Astrocyte (in vitro differentiated cells and primary cell): ENCODE results near the gene KCNAB1. TPM values are rescaled to one million over a fixed set of nuclear protein-coding genes. Genes with fewer than 3 reads are reported as not detected.

Experiments used
- DNase-seq: peaks from one replicate; pipeline ENCODE4 v3.0.0-alpha.2; 2010; ENCODE audit warnings: low read depth
- FAIRE-seq: peaks from 2 replicates; lab custom pipeline; 2011; peaks lifted over from hg19 to GRCh38; lab: Jason Lieb, UNC
- H2AFZ ChIP-seq: 2 replicates; pipeline ENCODE4 v1.6.0; 2012; ENCODE audit warnings: low read depth, low read length, inconsistent platforms
- H3K27ac ChIP-seq: 2 replicates; pipeline ENCODE4 v1.5.1; 2011; ENCODE audit warnings: low read depth, low read length, inconsistent platforms
- H3K27me3 ChIP-seq: 2 replicates; pipeline ENCODE4 v1.6.0; 2011; ENCODE audit warnings: low read length, inconsistent platforms; ENCODE audit not compliant: insufficient read depth
- H3K36me3 ChIP-seq: 2 replicates; pipeline ENCODE4 v1.5.1; 2011; ENCODE audit warnings: low read length, inconsistent platforms; ENCODE audit not compliant: insufficient read depth
- H3K4me1 ChIP-seq: 2 replicates; pipeline ENCODE4 v1.5.1; 2011; ENCODE audit warnings: low read length, inconsistent platforms; ENCODE audit not compliant: insufficient read depth
- H3K4me2 ChIP-seq: 2 replicates; pipeline ENCODE4 v1.6.0; 2012; ENCODE audit warnings: low read length, inconsistent platforms
- H3K4me3 ChIP-seq: 2 replicates; pipeline ENCODE4 v1.5.1; 2011; ENCODE audit warnings: low read depth, mild to moderate bottlenecking, low read length, inconsistent platforms; ENCODE audit not compliant: insufficient read depth
- H3K79me2 ChIP-seq: 2 replicates; pipeline ENCODE4 v1.6.0; 2012; ENCODE audit warnings: mild to moderate bottlenecking, low read length, inconsistent platforms; ENCODE audit not compliant: insufficient read depth
- H3K9ac ChIP-seq: 2 replicates; pipeline ENCODE4 v1.6.0; 2012; ENCODE audit warnings: mild to moderate bottlenecking, low read length, inconsistent platforms
- H3K9me3 ChIP-seq: 2 replicates; pipeline ENCODE4 v1.5.1; 2012; ENCODE audit warnings: low read depth, mild to moderate bottlenecking, low read length, inconsistent platforms; ENCODE audit not compliant: insufficient read depth
- H4K20me1 ChIP-seq: 2 replicates; pipeline ENCODE4 v1.6.0; 2012; ENCODE audit warnings: low read length, inconsistent platforms; ENCODE audit not compliant: insufficient read depth
- H3K27ac Mint-ChIP-seq: one replicate; pipeline ENCODE4 v1.8.0; 2021; ENCODE audit warnings: mild to moderate bottlenecking, mixed read lengths; ENCODE audit not compliant: unreplicated experiment
- H3K27me3 Mint-ChIP-seq: one replicate; pipeline ENCODE4 v1.8.0; 2021; ENCODE audit warnings: low read depth, mixed read lengths; ENCODE audit not compliant: unreplicated experiment
- H3K36me3 Mint-ChIP-seq: one replicate; pipeline ENCODE4 v1.8.0; 2021; ENCODE audit warnings: low read depth, mixed read lengths; ENCODE audit not compliant: unreplicated experiment
- H3K4me1 Mint-ChIP-seq: one replicate; pipeline ENCODE4 v1.8.0; 2021; ENCODE audit warnings: low read depth, mixed read lengths; ENCODE audit not compliant: unreplicated experiment
- H3K4me3 Mint-ChIP-seq: one replicate; pipeline ENCODE4 v1.8.0; 2021; ENCODE audit warnings: mild to moderate bottlenecking, moderate library complexity, mixed read lengths; ENCODE audit not compliant: unreplicated experiment
- H3K9me3 Mint-ChIP-seq: one replicate; pipeline ENCODE4 v1.8.0; 2021; ENCODE audit warnings: mild to moderate bottlenecking, mixed read lengths; ENCODE audit not compliant: unreplicated experiment
- EZH2 ChIP-seq: IDR thresholded peaks from 2 replicates; pipeline ENCODE4 v1.6.1; 2012; ENCODE audit warnings: mild to moderate bottlenecking, low read length, inconsistent platforms; ENCODE audit not compliant: insufficient read depth
- total RNA-seq: library from RNA; stranded (reverse); gene quantifications from 2 replicates; pipeline ENCODE4 v1.2.1, GENCODE V29; 2021
- TF ChIP-seq, protein P1 (sequence below): IDR thresholded peaks from 2 replicates; pipeline ENCODE4 v1.5.1; 2011; ENCODE audit warnings: low read depth, mild to moderate bottlenecking, inconsistent platforms, low read length, moderate library complexity; ENCODE audit not compliant: insufficient read depth

Gene KCNAB1
- total RNA-seq, 1 donor from 2014 or later, result 0.30 TPM

GRCh38 chr3:156516284-156516683 lies 395.9 kb downstream of the KCNAB1 start:
- no peak overlapping the region for H3K9ac ChIP-seq
- no peak overlapping the region for H3K27ac ChIP-seq
- no peak for TF ChIP-seq EZH2
- TF ChIP-seq, protein P1, sequence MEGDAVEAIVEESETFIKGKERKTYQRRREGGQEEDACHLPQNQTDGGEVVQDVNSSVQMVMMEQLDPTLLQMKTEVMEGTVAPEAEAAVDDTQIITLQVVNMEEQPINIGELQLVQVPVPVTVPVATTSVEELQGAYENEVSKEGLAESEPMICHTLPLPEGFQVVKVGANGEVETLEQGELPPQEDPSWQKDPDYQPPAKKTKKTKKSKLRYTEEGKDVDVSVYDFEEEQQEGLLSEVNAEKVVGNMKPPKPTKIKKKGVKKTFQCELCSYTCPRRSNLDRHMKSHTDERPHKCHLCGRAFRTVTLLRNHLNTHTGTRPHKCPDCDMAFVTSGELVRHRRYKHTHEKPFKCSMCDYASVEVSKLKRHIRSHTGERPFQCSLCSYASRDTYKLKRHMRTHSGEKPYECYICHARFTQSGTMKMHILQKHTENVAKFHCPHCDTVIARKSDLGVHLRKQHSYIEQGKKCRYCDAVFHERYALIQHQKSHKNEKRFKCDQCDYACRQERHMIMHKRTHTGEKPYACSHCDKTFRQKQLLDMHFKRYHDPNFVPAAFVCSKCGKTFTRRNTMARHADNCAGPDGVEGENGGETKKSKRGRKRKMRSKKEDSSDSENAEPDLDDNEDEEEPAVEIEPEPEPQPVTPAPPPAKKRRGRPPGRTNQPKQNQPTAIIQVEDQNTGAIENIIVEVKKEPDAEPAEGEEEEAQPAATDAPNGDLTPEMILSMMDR, result no peak
- H3K4me1 Mint-ChIP-seq, result peaks cover 10% of the 10 kb centered on the region
- H4K20me1 ChIP-seq, result no peaks in the 10 kb centered on the region
- no peaks in the 10 kb centered on the region for H3K36me3 Mint-ChIP-seq
- H2AFZ ChIP-seq, result no peak overlapping the region
- H3K27me3 ChIP-seq, result no peaks in the 10 kb centered on the region
- DNase-seq (no peak), FAIRE-seq (no peak)
- no peaks in the 10 kb centered on the region for H3K27me3 Mint-ChIP-seq
- H3K79me2 ChIP-seq, result no peaks in the 10 kb centered on the region
- no peak overlapping the region for H3K4me2 ChIP-seq
- no peaks in the 10 kb centered on the region for H3K4me1 ChIP-seq
- no peak overlapping the region for H3K27ac Mint-ChIP-seq
- H3K9me3 ChIP-seq, result no peaks in the 10 kb centered on the region
- H3K4me3 Mint-ChIP-seq, result no peak overlapping the region
- H3K36me3 ChIP-seq, result no peaks in the 10 kb centered on the region
- no peak overlapping the region for H3K4me3 ChIP-seq
- H3K9me3 Mint-ChIP-seq, result no peaks in the 10 kb centered on the region

GRCh38 chr3:156516961-156517360 lies 396.6 kb downstream of the KCNAB1 start:
- H3K36me3 ChIP-seq, result no peaks in the 10 kb centered on the region
- H4K20me1 ChIP-seq, result no peaks in the 10 kb centered on the region
- TF ChIP-seq, protein P1, result no peak
- TF ChIP-seq EZH2, result no peak
- H2AFZ ChIP-seq, result no peak overlapping the region
- Mint-ChIP-seq H3K9me3 (no peaks in the 10 kb centered on the region), H3K4me1 (peaks cover 10% of the 10 kb centered on the region), H3K27me3 (no peaks in the 10 kb centered on the region), H3K27ac (no peak overlapping the region), H3K36me3 (no peaks in the 10 kb centered on the region), H3K4me3 (no peak overlapping the region)
- no peaks in the 10 kb centered on the region for H3K79me2 ChIP-seq
- no peak for DNase-seq
- H3K27ac ChIP-seq, result no peak overlapping the region
- no peak overlapping the region for H3K9ac ChIP-seq
- no peak for FAIRE-seq
- H3K27me3 ChIP-seq, result no peaks in the 10 kb centered on the region
- no peaks in the 10 kb centered on the region for H3K9me3 ChIP-seq
- no peak overlapping the region for H3K4me2 ChIP-seq
- no peaks in the 10 kb centered on the region for H3K4me1 ChIP-seq
- H3K4me3 ChIP-seq, result no peak overlapping the region

DNA sequence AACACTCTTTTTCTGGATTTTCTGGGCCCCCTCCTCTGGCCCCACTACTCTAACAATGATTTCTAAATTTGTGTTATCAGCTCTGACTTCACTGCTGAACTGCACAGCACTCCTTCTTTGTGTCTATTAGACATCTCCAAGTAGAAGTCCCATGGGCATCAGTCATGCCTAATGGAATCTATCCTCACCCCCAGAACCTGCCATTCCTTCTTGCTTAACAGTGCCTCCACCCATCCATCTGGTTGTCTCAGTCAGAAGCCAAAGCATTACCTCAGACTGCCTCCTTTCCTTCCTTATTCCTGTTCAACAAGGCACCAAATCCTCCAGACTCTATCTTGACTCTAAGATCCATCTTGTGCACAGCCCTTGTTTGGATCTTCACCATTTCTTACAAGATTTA lies 398.3 kb downstream of the KCNAB1 start:
- Mint-ChIP-seq H3K27me3 (no peaks in the 10 kb centered on the region), H3K27ac (no peak overlapping the region), H3K4me1 (peaks cover 10% of the 10 kb centered on the region), H3K4me3 (no peak overlapping the region), H3K9me3 (no peaks in the 10 kb centered on the region), H3K36me3 (no peaks in the 10 kb centered on the region)
- no peak overlapping the region for H3K9ac ChIP-seq
- DNase-seq (peak; percentile 47), FAIRE-seq (no peak)
- no peaks in the 10 kb centered on the region for H3K79me2 ChIP-seq
- no peaks in the 10 kb centered on the region for H3K36me3 ChIP-seq
- TF ChIP-seq, protein P1, result no peak
- TF ChIP-seq EZH2, result no peak
- no peak overlapping the region for H3K4me2 ChIP-seq
- no peaks in the 10 kb centered on the region for H3K27me3 ChIP-seq
- no peaks in the 10 kb centered on the region for H3K4me1 ChIP-seq
- H3K9me3 ChIP-seq, result no peaks in the 10 kb centered on the region
- no peak overlapping the region for H3K27ac ChIP-seq
- H3K4me3 ChIP-seq, result no peak overlapping the region
- no peak overlapping the region for H2AFZ ChIP-seq
- H4K20me1 ChIP-seq, result no peaks in the 10 kb centered on the region
